PC-9 (cell line): ENCODE results near the gene RPA3. TPM values are rescaled to one million over a fixed set of nuclear protein-coding genes. Genes with fewer than 3 reads are reported as not detected.

ENCODE experiments used
- BruUV-seq: library from RNA; stranded (reverse); fragments of 400-500 nt; replicated peaks from 2 replicates; lab custom pipeline; 2021; lab: Mats Ljungman, UMichigan
- CTCF ChIA-PET: fragments of 300-600 bp; sonication (Branson Sonifier 250); formaldehyde crosslinking; loops from one replicate; lab custom pipeline; 2022; ENCODE audit warnings: antibody characterized with exemption; lab: Charles Lee
- POLR2A ChIA-PET: fragments of 300-600 bp; sonication (Branson Sonifier 250); formaldehyde crosslinking; loops from one replicate; lab custom pipeline; 2022; ENCODE audit warnings: antibody characterized with exemption; ENCODE audit not compliant: unreplicated experiment; lab: Charles Lee
- DNase-seq, 2 experiments: peaks; one replicate each; pipeline versions ENCODE4 v3.0.0 to v3.0.0-alpha.2; 2015 to 2022; ENCODE audit warnings: mixed read lengths in 1 of 2
- H2AFZ ChIP-seq: fragments of 200-600 bp; sonication (generic); 2 replicates; pipeline ENCODE4 v1.8.1; 2017; ENCODE audit warnings: antibody characterized with exemption
- H3F3A ChIP-seq: fragments of 200-600 bp; sonication (generic); 2 replicates; pipeline ENCODE4 v1.8.1; 2017; ENCODE audit warnings: antibody characterized with exemption, mild to moderate bottlenecking, low read depth; ENCODE audit not compliant: insufficient read depth
- H3K27ac ChIP-seq: fragments of 200-600 bp; sonication (generic); 2 replicates; pipeline ENCODE4 v1.6.1; 2016; ENCODE audit warnings: mixed run types
- H3K27me3 ChIP-seq: fragments of 200-600 bp; sonication (generic); 2 replicates; pipeline ENCODE4 v1.6.1; 2016; ENCODE audit warnings: low read depth, mixed run types; ENCODE audit not compliant: insufficient read depth
- H3K36me3 ChIP-seq: fragments of 200-600 bp; sonication (generic); 2 replicates; pipeline ENCODE4 v1.6.1; 2016; ENCODE audit warnings: low read depth, mixed run types
- H3K4me1 ChIP-seq: fragments of 200-600 bp; sonication (generic); replicated peaks from 2 replicates; pipeline ENCODE4 v1.6.1; 2016; ENCODE audit warnings: mixed run types; ENCODE audit not compliant: insufficient read depth
- H3K4me2 ChIP-seq: fragments of 200-600 bp; sonication (generic); 2 replicates; pipeline ENCODE4 v1.6.1; 2017; ENCODE audit warnings: mixed run types
- H3K4me3 ChIP-seq: fragments of 200-600 bp; sonication (generic); 2 replicates; pipeline ENCODE4 v1.6.1; 2016; ENCODE audit warnings: mixed run types
- H3K79me2 ChIP-seq: fragments of 200-600 bp; sonication (generic); 2 replicates; pipeline ENCODE4 v1.6.1; 2017; ENCODE audit warnings: low read depth, mixed run types
- H3K9me2 ChIP-seq: fragments of 200-600 bp; sonication (generic); 2 replicates; pipeline ENCODE4 v1.8.1; 2017; ENCODE audit warnings: mild to moderate bottlenecking; ENCODE audit not compliant: insufficient read depth
- H3K9me3 ChIP-seq: fragments of 200-600 bp; sonication (generic); 2 replicates; pipeline ENCODE4 v1.8.1; 2016; ENCODE audit warnings: low read depth; ENCODE audit not compliant: insufficient read depth
- H4K20me1 ChIP-seq: fragments of 200-600 bp; sonication (generic); 2 replicates; pipeline ENCODE4 v1.8.1; 2017; ENCODE audit not compliant: insufficient read depth
- CTCF ChIP-seq: fragments of 200-600 bp; sonication (generic); conservative IDR thresholded peaks from 2 replicates; pipeline ENCODE4 v1.6.1; 2017; ENCODE audit warnings: mixed run types, antibody characterized with exemption, mild to moderate bottlenecking, moderate library complexity
- EZH2 ChIP-seq: fragments of 200-600 bp; sonication (generic); IDR thresholded peaks from 2 replicates; pipeline ENCODE4 v1.8.0; 2017; ENCODE audit warnings: antibody characterized with exemption, low read depth
- intact Hi-C: fragments of 100-400 bp; cut with micrococcal nuclease; formaldehyde crosslinking; loops from one replicate; pipeline ENCODE4 v1.10.0; 2022; ENCODE audit not compliant: unreplicated experiment
- total RNA-seq: library from RNA; stranded (reverse); gene quantifications from 2 replicates; pipeline ENCODE4 v1.2.3, GENCODE V29; 2021

The RPA3 gene
- total RNA-seq, 1 experiment from 2014 or later: 166 TPM

- Histone ChIP-seq H2AFZ (no peak overlapping the region), H3K4me2 (no peak overlapping the region), H3F3A (peaks cover 9% of the 10 kb centered on the region; the same call in 1 of the 2 replicates), H3K9me2 (no peaks in the 10 kb centered on the region), H3K4me3 (no peak overlapping the region), H3K27me3 (no peaks in the 10 kb centered on the region), H4K20me1 (no peaks in the 10 kb centered on the region), H3K27ac (no peak overlapping the region), H3K36me3 (no peaks in the 10 kb centered on the region), H3K4me1 (peaks cover 21% of the 10 kb centered on the region), H3K9me3 (peaks cover 3% of the 10 kb centered on the region; the same call in 1 of the 2 replicates), H3K79me2 (no peaks in the 10 kb centered on the region)
- no TSS peak for BruUV-seq
- no peak for TF ChIP-seq EZH2
- TF ChIP-seq CTCF: no peak
- intact Hi-C loops: no loop called here
- ChIA-PET POLR2A (no interaction called here), CTCF (no interaction called here)
- no peak for DNase-seq
Measured at GRCh38 chr7:7720193-7720592, 1.8 kb upstream of the RPA3 start.

GRCh38 chr7:7719236-7719635 is 829 bp upstream of the RPA3 start:
- Histone ChIP-seq H3K4me3 (no peak overlapping the region), H3K79me2 (no peaks in the 10 kb centered on the region), H3K36me3 (no peaks in the 10 kb centered on the region), H3K27ac (peak overlapping the region; percentile 46), H3K27me3 (no peaks in the 10 kb centered on the region), H4K20me1 (no peaks in the 10 kb centered on the region), H3K4me2 (peak overlapping the region; percentile 11; the same call in 1 of the 2 replicates), H3K4me1 (peaks cover 21% of the 10 kb centered on the region), H3K9me3 (peaks cover 3% of the 10 kb centered on the region; the same call in 1 of the 2 replicates), H3K9me2 (no peaks in the 10 kb centered on the region), H3F3A (peaks cover 9% of the 10 kb centered on the region; the same call in 1 of the 2 replicates), H2AFZ (no peak overlapping the region)
- CTCF ChIA-PET: interaction anchor here (0.6 to 0.7 kb wide), 2 partner anchors 29 to 545 kb away, joined by 3 to 4 read pairs; no protein-coding TSS in a partner anchor
- intact Hi-C loops: no loop called here
- POLR2A ChIA-PET: interaction anchor here (0.7 kb wide), 1 partner anchor 78 kb away, joined by 3 read pairs; no protein-coding TSS in a partner anchor
- no TSS peak for BruUV-seq
- TF ChIP-seq EZH2 (no peak), CTCF (no peak)
- DNase-seq: peak; percentile 37 to 67

GRCh38 chr7:7713730-7714129 is 4.7 kb downstream of the RPA3 start:
- POLR2A ChIA-PET: no interaction called here

More at GRCh38 chr7:7713730-7714129, 4.7 kb downstream of the RPA3 start:
- no peak overlapping the region for H2AFZ ChIP-seq
- peaks cover 3% of the 10 kb centered on the region; the same call in 1 of the 2 replicates for H3K9me3 ChIP-seq
- H3K4me3 ChIP-seq: no peak overlapping the region
- no peak overlapping the region for H3K4me2 ChIP-seq
- 0 out of 2 replicates have a peak, but pooled peaks cover 3% of the 10 kb centered on the region for H3K9me2 ChIP-seq
- H4K20me1 ChIP-seq: no peaks in the 10 kb centered on the region
- no peaks in the 10 kb centered on the region for H3K36me3 ChIP-seq
- peaks cover 5% of the 10 kb centered on the region; the same call in 1 of the 2 replicates for H3F3A ChIP-seq
- no peak for TF ChIP-seq EZH2
- TF ChIP-seq CTCF: no peak
- BruUV-seq: no TSS peak
- no peaks in the 10 kb centered on the region for H3K27me3 ChIP-seq
- intact Hi-C loops: no loop called here
- H3K79me2 ChIP-seq: no peaks in the 10 kb centered on the region
- CTCF ChIA-PET: no interaction called here
- DNase-seq: no peak
- no peak overlapping the region for H3K27ac ChIP-seq
- H3K4me1 ChIP-seq: peaks cover 10% of the 10 kb centered on the region; the same call in 1 of the 2 replicates
